Liver (tissue), 9 donors: ENCODE measurements around the gene CCDC134. TPM values are rescaled to one million over a fixed set of nuclear protein-coding genes. Genes with fewer than 3 reads are reported as not detected.

ENCODE experiments used
- DNase-seq: peaks from one replicate; pipeline ENCODE4 v3.0.0-alpha.2; 2017; ENCODE audit warnings: low spot score
- H3K27ac ChIP-seq, 2 donors: one replicate each; pipeline ENCODE4 v1.7.0; 2013; ENCODE audit warnings: inconsistent platforms in 2 of 2, low read length in 2 of 2, control low read depth in 1 of 2, low read depth in 1 of 2, mild to moderate bottlenecking in 1 of 2
- H3K27me3 ChIP-seq, 4 donors: one replicate each; pipeline versions ENCODE4 v1.6.1 to v1.7.0; 2013; ENCODE audit warnings: low read length in 3 of 4, inconsistent platforms in 1 of 4, mild to moderate bottlenecking in 1 of 4, moderate library complexity in 1 of 4; ENCODE audit not compliant: control insufficient read depth in 4 of 4, insufficient read depth in 4 of 4
- H3K36me3 ChIP-seq, 4 donors: one replicate each; pipeline versions ENCODE4 v1.6.1 to v1.7.0; 2013; ENCODE audit warnings: low read length in 3 of 4, mild to moderate bottlenecking in 3 of 4, low read depth in 1 of 4, moderate library complexity in 1 of 4; ENCODE audit not compliant: control insufficient read depth in 4 of 4, insufficient read depth in 3 of 4
- H3K4me1 ChIP-seq, 4 donors: one replicate each; pipeline versions ENCODE4 v1.6.1 to v1.7.0; 2013; ENCODE audit warnings: low read length in 3 of 4, mild to moderate bottlenecking in 3 of 4, moderate library complexity in 1 of 4; ENCODE audit not compliant: control insufficient read depth in 4 of 4, insufficient read depth in 4 of 4
- H3K4me3 ChIP-seq, 3 donors: one replicate each; pipeline versions ENCODE4 v1.6.1 to v1.7.0; 2013; ENCODE audit warnings: low read length in 3 of 3, control low read depth in 1 of 3, low read depth in 1 of 3, mild to moderate bottlenecking in 1 of 3
- H3K9ac ChIP-seq, 2 donors: one replicate each; pipeline ENCODE4 v1.7.0; 2013; ENCODE audit warnings: low read length in 2 of 2, mild to moderate bottlenecking in 2 of 2, moderate library complexity in 2 of 2, control low read depth in 1 of 2, low read depth in 1 of 2
- H3K9me3 ChIP-seq, 4 donors: one replicate each; pipeline versions ENCODE4 v1.6.1 to v1.7.0; 2013; ENCODE audit warnings: low read length in 3 of 4; ENCODE audit not compliant: control insufficient read depth in 4 of 4
- EGR1 ChIP-seq, 2 donors: IDR thresholded peaks; 2 replicates each; pipeline ENCODE4 v1.6.1; 2016 to 2018; ENCODE audit warnings: antibody characterized with exemption in 2 of 2, low read depth in 2 of 2
- FOXA1 ChIP-seq: IDR thresholded peaks from 2 replicates; pipeline ENCODE4 v1.6.1; 2016; ENCODE audit warnings: antibody characterized with exemption
- FOXA2 ChIP-seq: IDR thresholded peaks from 2 replicates; pipeline ENCODE4 v1.6.1; 2016; ENCODE audit warnings: antibody characterized with exemption
- GABPA ChIP-seq, 2 donors: IDR thresholded peaks in 1 of 2; conservative IDR thresholded peaks in 1 of 2; 2 replicates each; pipeline ENCODE4 v1.6.1; 2016; ENCODE audit warnings: antibody characterized with exemption in 2 of 2, mild to moderate bottlenecking in 1 of 2, moderate library complexity in 1 of 2
- HNF4G ChIP-seq: IDR thresholded peaks from 2 replicates; pipeline ENCODE4 v1.6.1; 2016; ENCODE audit warnings: antibody characterized with exemption
- JUND ChIP-seq, 2 donors: IDR thresholded peaks; 2 replicates each; pipeline ENCODE4 v1.6.1; 2016; ENCODE audit warnings: antibody characterized with exemption in 2 of 2
- NR2F2 ChIP-seq: IDR thresholded peaks from 2 replicates; pipeline ENCODE4 v1.6.1; 2016; ENCODE audit warnings: antibody characterized with exemption
- RXRA ChIP-seq, 2 donors: IDR thresholded peaks; 2 replicates each; pipeline ENCODE4 v1.6.1; 2017 to 2018; ENCODE audit warnings: antibody characterized with exemption in 2 of 2, mild to moderate bottlenecking in 1 of 2
- SP1 ChIP-seq: IDR thresholded peaks from 2 replicates; pipeline ENCODE4 v1.6.1; 2018; ENCODE audit warnings: antibody characterized with exemption, mild to moderate bottlenecking
- YY1 ChIP-seq: IDR thresholded peaks from 2 replicates; pipeline ENCODE4 v1.6.1; 2016; ENCODE audit warnings: antibody characterized with exemption, mild to moderate bottlenecking
- WGBS: extraction: QIAGEN DNeasy Blood & Tissue Kit; methylation state at CpG from one replicate; pipeline ENCODE4 v1.1.7; 2013; 5-methylcytosine and 5-hydroxymethylcytosine counted together
- polyA plus RNA-seq, 2 donors: library from polyadenylated mRNA; stranded (reverse) in 1 of 2; unstranded in 1 of 2; fragments of 200-250 nt in 1 of 2; fragments of >200 nt in 1 of 2; fragmentation: Nextera tagmentation in 1 of 2; extraction: Ambion mirVana in 1 of 2; gene quantifications; one replicate each; pipeline versions ENCODE4 v1.2.1 to v1.2.3, GENCODE V29; 2013 to 2015
- total RNA-seq, 2 donors: library from RNA; depleted of rRNA; stranded (reverse); fragments of >200 nt; gene quantifications; one replicate each; pipeline ENCODE4 v1.2.3, GENCODE V29; 2014
- TF ChIP-seq, protein P1 (sequence below): fragments of 150-350 bp; IDR thresholded peaks from 2 replicates; pipeline ENCODE4 v1.5.1; 2017; ENCODE audit warnings: improper control_type of control experiment, low read depth, low read length; ENCODE audit not compliant: missing input control
- TF ChIP-seq, protein P2 (sequence below): IDR thresholded peaks from 2 replicates; pipeline ENCODE4 v1.6.1; 2016; ENCODE audit warnings: antibody characterized with exemption
- TF ChIP-seq, protein P3 (sequence below): IDR thresholded peaks from 2 replicates; pipeline ENCODE4 v1.6.1; 2016; ENCODE audit warnings: antibody characterized with exemption, mild to moderate bottlenecking
- TF ChIP-seq, protein P4 (sequence below): IDR thresholded peaks from 2 replicates; pipeline ENCODE4 v1.6.1; 2016; ENCODE audit warnings: antibody characterized with exemption
- donor health status: healthy.
- donor health status: healthy.
- donor health status: healthy.
- donor health status: healthy.
- donor health status: healthy.

CCDC134 gene
- total and polyA plus RNA-seq, 4 donors: 2.0 to 13.2 (median 6.4) TPM

DNA sequence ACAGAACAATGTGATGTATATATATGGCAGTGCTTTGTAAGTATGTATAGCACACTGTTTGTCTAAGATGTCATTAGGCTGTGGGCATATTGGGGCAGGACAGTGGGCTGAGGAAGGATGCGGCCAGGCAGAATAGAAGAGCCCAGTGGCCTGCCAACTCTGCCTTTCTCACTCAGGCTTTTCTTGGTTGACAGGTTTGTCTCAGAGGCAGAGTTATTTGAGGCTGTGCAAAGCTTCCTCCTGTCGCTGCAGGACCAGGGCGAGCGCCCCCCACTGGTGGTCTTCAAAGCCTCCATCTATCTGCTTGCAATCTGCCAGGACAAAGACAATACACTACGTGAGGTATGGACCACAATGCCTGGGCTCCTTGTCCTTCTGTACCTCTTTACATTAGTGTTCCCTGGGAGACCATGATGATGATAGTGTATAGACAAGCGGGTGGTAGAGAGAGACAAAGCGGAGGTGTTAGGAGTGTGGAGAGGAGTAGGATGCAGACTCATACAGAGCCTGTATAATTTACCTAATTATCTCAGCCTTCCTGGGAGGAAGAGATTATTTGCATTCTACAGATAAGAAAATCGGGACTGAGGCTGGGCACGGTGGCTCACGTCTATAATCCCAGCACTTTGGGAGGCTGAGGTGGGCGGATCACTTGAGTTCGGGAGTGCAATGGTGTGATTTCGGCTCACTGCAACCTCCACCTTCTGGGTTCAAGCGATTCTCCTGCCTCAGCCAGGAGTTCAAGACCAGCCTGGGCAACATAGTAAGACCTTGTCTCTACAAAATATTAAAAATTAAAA, 37.3 kb upstream of the CCDC134 start:
- Histone ChIP-seq H3K9ac (no peak overlapping the region), H3K9me3 (no peaks in the 10 kb centered on the region), H3K36me3 (no peaks in the 10 kb centered on the region), H3K4me1 (no peaks in the 10 kb centered on the region), H3K27me3 (no peaks in the 10 kb centered on the region), H3K27ac (no peak overlapping the region), H3K4me3 (no peak overlapping the region)
- 61% methylated on average over 14 of the region's 14 CpGs for WGBS
- DNase-seq: peak; percentile 39
- TF ChIP-seq HNF4G: no peak
- no peak for TF ChIP-seq YY1
- TF ChIP-seq FOXA1: no peak
- TF ChIP-seq SP1: no peak
- no peak for TF ChIP-seq GABPA (IDR thresholded peaks at IDR 0.05 in 1 of 2, conservative IDR thresholded peaks at IDR 0.05 in 1 of 2)
- TF ChIP-seq NR2F2: no peak
- no peak for TF ChIP-seq FOXA2
- no peak for TF ChIP-seq EGR1 (IDR thresholded peaks at IDR 0.05; ENCODE audit: low read depth in 2 of 2)
- TF ChIP-seq, protein P1, sequence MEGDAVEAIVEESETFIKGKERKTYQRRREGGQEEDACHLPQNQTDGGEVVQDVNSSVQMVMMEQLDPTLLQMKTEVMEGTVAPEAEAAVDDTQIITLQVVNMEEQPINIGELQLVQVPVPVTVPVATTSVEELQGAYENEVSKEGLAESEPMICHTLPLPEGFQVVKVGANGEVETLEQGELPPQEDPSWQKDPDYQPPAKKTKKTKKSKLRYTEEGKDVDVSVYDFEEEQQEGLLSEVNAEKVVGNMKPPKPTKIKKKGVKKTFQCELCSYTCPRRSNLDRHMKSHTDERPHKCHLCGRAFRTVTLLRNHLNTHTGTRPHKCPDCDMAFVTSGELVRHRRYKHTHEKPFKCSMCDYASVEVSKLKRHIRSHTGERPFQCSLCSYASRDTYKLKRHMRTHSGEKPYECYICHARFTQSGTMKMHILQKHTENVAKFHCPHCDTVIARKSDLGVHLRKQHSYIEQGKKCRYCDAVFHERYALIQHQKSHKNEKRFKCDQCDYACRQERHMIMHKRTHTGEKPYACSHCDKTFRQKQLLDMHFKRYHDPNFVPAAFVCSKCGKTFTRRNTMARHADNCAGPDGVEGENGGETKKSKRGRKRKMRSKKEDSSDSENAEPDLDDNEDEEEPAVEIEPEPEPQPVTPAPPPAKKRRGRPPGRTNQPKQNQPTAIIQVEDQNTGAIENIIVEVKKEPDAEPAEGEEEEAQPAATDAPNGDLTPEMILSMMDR: no peak
- TF ChIP-seq, protein P2, sequence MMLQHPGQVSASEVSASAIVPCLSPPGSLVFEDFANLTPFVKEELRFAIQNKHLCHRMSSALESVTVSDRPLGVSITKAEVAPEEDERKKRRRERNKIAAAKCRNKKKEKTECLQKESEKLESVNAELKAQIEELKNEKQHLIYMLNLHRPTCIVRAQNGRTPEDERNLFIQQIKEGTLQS: no peak

DNA sequence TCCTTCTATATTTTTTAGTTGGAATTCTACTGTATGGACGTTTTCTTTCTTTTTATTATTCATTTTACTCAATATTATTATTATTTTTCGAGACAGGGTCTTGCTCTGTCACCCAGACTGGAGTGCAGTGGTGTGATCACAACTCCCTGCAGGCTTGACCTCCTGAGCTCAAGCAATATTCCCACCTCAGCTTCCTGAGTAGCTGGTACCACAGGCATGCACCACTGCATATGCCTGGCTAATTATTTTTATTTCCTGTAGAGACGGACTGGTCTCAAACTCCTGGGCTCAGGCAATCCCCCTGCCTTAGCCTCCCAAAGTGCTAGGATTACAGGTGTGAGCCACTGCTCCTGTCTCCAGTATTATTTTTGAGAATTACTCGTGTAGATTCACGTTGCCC, 34.0 kb upstream of the CCDC134 start:
- H3K9me3 ChIP-seq: no peaks in the 10 kb centered on the region
- no peaks in the 10 kb centered on the region for H3K4me1 ChIP-seq
- no peak for DNase-seq
- no peak overlapping the region for H3K4me3 ChIP-seq
- H3K27me3 ChIP-seq: no peaks in the 10 kb centered on the region
- H3K27ac ChIP-seq: no peak overlapping the region
- 70% methylated on average over 5 of the region's 5 CpGs for WGBS
- no peak overlapping the region for H3K9ac ChIP-seq
- TF ChIP-seq, protein P3, sequence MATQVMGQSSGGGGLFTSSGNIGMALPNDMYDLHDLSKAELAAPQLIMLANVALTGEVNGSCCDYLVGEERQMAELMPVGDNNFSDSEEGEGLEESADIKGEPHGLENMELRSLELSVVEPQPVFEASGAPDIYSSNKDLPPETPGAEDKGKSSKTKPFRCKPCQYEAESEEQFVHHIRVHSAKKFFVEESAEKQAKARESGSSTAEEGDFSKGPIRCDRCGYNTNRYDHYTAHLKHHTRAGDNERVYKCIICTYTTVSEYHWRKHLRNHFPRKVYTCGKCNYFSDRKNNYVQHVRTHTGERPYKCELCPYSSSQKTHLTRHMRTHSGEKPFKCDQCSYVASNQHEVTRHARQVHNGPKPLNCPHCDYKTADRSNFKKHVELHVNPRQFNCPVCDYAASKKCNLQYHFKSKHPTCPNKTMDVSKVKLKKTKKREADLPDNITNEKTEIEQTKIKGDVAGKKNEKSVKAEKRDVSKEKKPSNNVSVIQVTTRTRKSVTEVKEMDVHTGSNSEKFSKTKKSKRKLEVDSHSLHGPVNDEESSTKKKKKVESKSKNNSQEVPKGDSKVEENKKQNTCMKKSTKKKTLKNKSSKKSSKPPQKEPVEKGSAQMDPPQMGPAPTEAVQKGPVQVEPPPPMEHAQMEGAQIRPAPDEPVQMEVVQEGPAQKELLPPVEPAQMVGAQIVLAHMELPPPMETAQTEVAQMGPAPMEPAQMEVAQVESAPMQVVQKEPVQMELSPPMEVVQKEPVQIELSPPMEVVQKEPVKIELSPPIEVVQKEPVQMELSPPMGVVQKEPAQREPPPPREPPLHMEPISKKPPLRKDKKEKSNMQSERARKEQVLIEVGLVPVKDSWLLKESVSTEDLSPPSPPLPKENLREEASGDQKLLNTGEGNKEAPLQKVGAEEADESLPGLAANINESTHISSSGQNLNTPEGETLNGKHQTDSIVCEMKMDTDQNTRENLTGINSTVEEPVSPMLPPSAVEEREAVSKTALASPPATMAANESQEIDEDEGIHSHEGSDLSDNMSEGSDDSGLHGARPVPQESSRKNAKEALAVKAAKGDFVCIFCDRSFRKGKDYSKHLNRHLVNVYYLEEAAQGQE: no peak
- TF ChIP-seq HNF4G (no peak), EGR1 (IDR thresholded peaks at IDR 0.05; ENCODE audit: low read depth in 2 of 2) (no peak), FOXA1 (no peak), RXRA (IDR thresholded peaks at IDR 0.05) (no peak), JUND (IDR thresholded peaks at IDR 0.05) (no peak), YY1 (no peak)
- TF ChIP-seq, protein P2: no peak
- TF ChIP-seq, protein P4, sequence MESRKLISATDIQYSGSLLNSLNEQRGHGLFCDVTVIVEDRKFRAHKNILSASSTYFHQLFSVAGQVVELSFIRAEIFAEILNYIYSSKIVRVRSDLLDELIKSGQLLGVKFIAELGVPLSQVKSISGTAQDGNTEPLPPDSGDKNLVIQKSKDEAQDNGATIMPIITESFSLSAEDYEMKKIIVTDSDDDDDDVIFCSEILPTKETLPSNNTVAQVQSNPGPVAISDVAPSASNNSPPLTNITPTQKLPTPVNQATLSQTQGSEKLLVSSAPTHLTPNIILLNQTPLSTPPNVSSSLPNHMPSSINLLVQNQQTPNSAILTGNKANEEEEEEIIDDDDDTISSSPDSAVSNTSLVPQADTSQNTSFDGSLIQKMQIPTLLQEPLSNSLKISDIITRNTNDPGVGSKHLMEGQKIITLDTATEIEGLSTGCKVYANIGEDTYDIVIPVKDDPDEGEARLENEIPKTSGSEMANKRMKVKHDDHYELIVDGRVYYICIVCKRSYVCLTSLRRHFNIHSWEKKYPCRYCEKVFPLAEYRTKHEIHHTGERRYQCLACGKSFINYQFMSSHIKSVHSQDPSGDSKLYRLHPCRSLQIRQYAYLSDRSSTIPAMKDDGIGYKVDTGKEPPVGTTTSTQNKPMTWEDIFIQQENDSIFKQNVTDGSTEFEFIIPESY: no peak
- no peaks in the 10 kb centered on the region for H3K36me3 ChIP-seq
